Activated CD4-positive, CD25-positive, alpha-beta regulatory T cell treated with anti-CD3 and anti-CD28 coated beads, Interleukin-2, amount 50 U/mL, for 72 hours (primary cell): ENCODE results near the gene ZER1.

Source experiments
- DNase-seq: peaks from one replicate; pipeline ENCODE4 v3.0.0; 2021

The ZER1 gene

DNA sequence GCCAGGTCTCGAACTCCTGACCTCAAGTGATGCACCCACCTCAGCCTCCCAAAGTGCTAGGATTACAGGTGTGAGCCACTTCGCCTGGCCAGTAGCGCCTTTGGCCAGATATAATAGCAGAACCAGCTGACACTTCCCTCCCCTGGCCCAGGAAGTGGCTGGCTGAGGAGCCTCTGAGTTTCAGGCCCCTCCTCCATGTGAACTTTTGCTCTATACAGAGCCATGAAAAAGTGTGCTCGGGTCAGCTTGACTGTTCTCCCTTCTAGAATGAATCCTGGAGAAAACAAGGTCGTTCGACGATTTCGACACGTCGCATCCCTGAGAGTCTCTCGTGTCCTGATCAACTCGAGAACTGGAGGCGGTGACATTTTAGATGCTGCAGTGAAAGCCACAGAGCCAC, 39.2 kb downstream of the ZER1 start:
- no peak for DNase-seq

DNA sequence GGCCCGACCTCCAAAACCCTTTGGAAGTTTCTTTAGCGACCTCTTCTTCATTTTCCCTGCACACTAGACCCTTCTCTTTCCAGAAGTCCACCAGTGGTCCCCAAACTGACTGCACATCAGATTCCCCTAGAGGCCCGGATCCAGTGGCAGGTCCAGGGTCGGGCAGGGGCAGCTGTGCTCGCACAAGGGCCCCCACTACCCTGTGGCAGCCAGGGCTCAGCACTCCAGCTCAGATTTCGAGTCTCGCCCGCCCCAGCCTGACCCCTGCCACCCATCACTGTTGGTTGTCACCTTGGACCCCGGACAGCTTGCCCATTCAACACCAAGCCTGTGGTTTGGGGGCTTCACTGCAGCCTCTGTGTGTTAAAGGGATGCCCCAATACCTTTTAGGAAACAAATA, 40.0 kb downstream of the ZER1 start:
- no peak for DNase-seq

DNA sequence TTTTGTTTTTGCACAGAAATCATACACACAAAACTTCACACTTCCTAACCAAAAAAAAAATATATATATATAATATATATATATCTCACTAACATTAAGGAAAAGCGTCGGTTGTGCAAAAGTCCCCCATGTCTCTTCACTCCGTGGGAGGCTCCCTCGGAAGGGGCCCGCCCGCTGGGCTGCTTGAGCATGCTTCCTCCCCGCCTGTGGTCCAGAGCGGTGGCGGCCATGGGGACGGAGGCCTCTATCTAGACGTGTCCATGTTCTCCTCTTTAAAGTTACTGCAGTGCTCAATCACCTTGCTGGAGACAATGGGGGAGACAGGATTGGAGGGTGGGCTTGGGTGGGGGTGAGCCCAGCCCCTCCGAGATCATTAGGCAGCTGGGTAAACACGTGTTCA, 40.6 kb downstream of the ZER1 start:
- no peak for DNase-seq

DNA sequence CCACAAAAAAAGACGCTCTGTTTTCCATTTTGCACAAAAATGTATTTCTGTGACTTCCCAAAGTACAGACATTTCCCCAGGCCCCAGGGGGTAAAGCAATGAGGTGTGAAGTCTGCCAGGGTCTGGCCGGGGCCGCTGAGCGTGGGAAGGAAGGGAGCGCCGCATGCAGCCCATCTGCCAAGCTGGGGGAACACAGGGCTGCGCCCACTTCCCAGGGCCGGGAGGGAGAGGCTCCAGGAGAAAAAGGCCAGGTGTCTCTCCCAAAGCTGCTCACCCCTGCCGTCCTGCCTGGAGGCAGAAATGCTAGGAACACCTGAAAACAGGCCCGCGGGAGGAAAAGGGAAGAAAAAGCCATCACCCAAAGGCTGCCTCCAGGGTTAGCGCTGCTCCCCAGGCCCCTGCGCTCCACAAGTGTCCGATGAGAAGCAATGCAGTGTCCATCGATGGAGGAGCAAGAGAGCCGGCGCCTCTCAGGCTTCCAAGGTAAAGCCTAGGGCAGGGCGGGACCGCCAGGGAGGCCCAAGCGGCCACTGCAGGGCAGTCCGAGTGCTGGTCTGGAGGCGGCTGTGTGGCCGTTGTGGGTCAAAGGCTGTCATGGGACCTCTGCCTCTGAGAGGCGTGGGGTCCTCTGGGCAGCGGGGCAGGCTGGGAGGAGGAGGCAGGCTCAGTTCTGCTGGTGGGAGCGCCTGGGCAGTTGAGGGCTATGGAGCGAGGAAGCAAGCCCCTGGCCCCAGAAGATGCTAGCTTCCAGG, 41.8 kb downstream of the ZER1 start:
- DNase-seq = no peak

DNA sequence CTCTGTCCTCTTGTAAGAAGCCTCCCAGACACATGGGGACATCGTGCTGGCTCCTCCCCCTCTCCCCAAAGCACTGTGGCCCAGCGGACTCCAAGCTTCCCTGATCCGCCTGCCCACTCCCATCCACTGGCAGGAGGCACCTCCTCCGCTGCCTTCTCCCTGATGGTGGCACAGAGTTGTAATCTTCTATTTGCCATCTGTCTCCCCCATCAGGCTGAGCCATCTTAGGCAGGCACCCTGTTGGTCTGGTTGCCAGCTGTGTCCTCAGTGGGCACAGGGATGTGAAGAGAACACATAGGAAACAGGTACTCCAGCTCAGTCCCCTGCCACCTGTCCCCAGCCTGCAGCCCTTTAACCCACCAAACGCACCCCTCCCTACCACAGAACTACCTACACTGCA, 42.4 kb downstream of the ZER1 start:
- no peak for DNase-seq

DNA sequence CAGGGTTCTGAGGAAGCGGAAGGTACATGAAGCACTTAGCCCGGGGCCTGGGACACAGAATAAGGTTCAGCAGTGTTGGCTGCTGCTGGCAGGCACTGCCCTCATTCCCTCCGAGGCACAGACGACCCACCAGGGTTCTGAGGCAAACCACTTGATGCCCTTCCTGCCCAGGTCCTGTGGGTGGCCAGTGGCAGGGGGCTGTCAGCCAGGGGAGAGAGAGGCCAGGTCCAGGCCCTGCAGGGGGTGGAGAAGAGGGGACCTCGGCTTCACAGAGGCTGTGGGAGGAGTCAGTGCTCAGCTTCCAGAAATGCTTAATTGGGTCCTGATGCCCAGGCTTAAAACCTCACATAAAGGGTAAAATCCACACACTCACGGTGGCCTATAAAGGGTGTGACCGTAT, 43.4 kb downstream of the ZER1 start:
- no peak for DNase-seq

DNA sequence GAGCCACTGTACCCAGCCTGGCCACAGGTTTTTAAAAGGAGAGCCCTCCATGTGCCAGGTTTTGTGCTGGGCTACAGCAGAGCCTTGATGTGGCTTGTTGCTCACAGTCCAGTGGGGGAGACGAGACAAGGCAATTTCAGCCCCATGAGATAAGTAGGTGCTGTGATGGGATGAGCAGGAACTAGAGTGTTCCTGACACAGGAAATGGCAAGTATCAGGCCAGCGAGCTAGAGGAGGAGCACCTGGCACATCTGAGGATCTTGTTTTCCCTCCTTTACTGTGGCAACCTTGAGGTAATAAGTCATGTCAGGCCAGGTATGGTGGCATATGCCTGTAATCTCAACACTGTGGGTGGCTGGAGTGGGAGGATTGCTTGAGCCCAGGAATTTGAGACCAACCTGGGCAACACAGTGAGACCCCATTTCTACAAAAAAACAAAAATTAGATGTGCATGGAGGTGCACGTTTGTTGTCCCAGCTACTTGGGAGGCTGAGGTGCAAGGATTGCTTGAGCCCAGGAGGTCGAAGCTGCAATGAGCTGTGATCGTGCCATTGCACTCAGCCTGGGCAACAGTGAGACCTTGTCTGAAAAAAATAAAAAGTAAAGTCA, 44.0 kb downstream of the ZER1 start:
- DNase-seq = no peak

DNA sequence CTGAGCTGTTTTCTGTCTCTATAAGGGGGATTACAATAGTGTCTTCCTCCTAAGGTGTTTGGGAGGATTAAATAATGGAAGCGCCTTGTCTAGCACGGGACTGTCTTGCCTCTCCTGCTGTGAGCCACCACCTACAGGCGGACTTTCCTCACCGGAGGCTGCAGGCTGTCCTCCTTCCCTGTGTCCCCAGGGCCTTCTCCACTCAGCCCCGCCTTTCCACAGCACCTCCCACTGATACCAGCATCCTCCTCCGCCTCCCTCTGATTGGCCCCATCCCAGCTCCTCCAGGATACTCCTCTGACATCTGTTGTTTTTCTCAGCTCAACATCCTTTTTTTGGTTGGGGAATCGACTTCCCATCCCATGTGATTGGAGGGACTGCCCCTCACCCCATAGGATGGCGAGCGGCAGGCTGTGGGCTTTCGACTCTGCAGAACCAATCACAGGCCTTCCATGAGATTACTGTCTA, 46.9 kb downstream of the ZER1 start:
- DNase-seq = peak; percentile 52

DNA sequence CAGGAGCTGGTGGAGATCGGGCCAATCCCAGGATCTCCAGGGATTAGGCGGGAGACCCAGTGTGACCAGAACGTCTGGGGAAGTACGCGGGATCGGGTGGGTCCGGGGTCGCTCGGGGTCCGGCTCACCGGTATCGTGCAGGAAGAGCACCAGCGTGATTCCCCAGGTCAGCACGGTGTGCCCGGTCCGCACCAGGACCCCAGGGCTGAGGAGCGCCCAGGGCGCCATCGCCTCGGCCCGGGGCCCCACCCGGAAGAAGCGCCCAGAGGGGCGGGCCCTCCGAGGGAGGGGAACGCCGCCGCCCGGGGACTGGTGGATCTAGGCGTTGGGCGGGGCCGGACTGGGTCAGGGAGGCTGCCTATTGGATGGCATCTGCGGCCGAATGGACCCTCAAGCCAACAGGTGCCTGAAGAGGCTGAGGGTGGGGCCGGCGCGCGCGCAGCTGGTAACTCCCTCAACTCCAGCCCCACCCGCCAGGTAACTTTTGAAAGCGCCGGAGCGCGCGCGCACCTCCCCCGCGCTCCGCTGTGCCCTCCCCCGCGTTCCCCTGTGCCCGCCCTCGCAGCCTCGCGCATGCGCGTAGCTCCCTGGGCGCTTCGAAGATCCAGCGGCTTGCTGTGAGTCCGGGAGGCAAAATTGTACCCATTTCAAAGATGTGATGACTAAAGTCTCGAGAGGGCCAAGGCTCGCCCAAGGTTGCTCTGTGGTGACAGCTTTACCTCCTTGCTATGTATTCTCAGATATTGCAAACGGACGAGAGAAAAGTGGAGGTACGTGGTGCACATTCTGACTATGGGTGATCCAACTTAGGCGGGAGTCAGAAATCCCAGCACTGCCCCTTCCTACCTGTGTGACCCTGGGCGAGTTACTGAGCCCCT, 47.6 kb downstream of the ZER1 start, which contains the start of gene ZDHHC12:
ZDHHC12 (minus strand) TSS at position 262 of the 878 bp plus-strand sequence; CDS start at position 228, 34 bp downstream.
- peak; percentile 98 for DNase-seq

DNA sequence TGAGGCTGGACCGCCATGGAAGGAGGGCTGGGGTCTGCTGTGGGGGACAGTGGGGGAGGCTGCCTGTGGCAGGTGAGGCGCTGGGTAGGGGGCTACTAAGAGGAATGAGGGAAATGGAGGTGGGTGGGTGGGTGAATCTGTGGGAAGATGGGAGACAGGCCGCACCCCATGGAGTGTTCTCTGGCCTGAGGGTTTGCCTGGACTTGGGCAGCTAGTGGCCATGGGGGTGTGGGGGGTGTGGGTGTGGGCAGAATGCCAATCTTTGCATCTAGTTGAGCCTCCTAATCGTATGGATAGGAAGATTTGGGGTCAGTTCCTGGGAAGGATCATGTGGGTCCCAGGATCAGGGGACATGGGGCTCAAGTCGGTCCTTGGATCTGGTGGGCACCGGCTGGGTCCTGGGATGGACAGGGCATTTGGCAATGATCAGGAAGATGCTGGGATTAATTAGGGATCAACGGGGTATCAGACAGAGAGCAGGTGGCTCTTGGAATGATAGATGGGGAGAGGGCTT, 48.3 kb downstream of the ZER1 start:
- no peak for DNase-seq

DNA sequence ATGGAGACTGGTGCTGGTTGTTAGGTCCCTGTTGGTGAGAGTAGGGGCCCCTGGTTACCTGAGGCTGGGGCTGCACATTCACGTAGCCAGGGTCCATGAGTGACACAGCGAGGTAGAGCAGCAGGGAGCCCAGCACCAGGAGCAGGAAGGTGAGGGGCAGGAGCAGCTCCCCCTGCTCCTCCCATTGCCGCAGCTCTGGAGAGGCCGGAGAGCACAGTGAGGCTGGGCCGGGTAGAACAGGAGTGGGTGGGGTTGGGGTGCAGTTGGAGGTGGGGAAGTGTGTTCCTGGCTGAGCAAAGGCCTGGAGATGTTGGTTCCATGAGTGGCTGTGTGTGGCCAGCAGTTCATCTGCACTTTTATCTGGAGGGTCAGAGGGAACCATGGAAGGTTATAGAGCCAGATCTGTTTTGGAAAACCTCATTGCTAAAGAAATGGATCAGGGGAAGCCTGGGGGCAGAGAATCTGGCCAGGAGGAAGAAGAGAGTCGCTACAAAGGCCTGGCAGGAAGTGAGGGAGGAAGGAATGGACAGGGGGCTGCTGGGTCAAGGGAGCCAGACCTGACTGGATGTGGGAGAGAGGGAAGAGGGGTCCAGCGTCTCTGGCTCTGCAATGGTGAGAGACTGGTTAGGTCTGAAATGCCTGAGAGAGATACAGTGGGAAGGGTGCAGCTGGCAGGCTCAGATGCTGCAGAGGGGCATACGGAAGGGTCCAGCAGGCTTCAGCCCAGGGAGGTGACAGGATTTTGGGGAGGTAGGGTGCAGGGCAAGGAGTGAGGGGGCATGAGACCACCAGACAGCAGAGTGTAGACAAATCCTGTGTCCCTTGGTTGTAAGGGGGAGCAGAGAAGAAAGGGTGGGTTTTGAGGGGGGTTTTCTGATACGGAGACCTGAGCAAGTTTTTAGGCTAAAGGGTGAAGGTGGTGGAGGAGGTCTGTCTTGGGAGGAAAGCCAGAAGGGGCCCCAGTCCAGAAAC, 49.1 kb downstream of the ZER1 start:
- no peak for DNase-seq

DNA sequence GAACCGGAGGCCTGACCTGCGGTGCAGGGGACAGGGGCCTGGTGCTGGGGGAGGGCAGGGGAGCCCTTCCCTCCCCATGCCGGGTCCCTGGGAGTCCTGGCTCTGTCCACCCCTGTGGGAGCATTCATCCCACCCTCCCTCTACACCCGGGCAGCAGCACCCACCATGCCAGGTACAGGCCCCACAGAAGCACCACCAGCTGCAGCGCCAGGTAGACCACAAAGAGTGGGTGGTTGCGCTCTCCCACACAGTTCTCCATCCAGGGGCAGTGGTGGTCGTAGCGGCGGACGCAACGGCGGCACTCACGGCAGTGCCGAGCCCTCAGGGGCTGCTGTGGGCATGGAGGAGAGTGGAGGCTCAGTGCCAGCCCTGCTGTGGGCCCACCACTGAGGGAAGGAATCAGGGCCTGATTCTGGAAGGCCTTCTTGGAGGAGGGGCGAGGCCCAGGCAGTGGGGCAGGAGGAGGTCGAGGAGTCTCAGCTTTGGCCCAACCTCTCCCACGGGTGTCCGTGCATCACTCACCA, 50.2 kb downstream of the ZER1 start:
- DNase-seq = no peak

DNA sequence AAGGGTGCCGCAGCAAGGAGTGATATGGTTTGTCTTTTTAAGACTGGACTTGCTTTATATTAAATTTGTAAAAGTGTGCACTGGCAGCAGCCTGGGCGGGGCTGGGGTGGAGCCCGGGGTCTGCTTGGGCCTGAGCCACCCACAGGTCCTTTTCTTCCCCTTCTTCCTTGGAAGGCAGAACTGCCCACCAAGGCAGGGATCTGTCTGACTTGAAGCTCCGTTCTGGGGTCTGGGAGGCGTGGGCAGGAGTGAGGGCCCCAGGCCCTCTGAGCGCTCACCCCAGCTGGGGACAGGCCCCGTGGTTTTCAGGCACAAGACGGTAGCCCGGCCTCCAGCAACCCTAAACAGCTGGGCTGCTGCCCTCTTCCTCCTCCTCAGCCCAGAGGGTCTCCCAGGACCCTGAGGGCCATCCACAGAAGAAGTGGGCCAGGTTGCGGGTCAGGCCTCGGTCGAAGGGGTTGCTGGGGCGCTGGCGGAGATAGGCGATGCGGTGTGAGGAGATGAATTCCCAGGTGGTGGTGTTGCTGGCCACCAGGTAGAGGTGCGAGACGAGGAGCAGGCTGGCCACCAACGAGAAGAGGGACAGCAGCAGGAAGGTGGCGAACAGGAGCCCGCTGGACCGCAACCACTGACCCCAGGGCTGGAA, 50.8 kb downstream of the ZER1 start:
- DNase-seq = no peak

DNA sequence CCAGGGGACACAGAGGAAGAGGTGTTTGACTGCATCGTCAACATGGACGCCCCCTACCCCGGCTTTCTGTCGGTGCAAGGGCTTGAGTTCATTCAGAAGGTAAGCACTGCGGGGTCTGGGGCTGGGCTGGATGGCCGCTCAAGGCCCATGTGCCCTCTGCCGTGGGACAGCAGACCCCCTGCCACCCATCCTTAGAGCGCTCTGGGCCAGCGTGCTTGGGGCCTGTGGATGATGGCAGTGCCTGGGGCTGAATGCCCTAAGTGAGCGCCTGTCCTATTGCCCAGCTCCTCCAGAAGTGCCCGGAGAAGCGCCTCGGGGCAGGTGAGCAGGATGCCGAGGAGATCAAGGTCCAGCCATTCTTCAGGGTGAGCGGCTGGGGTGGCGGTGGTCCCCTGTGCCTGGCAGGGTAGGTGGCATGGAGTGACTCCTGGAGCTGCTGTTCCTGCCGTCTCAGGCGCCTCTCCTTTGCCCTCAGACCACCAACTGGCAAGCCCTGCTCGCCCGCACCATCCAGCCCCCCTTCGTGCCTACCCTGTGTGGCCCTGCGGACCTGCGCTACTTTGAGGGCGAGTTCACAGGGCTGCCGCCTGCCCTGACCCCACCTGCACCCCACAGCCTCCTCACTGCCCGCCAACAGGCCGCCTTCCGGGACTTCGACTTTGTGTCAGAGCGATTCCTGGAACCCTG, 51.7 kb downstream of the ZER1 start:
- DNase-seq = no peak

DNA sequence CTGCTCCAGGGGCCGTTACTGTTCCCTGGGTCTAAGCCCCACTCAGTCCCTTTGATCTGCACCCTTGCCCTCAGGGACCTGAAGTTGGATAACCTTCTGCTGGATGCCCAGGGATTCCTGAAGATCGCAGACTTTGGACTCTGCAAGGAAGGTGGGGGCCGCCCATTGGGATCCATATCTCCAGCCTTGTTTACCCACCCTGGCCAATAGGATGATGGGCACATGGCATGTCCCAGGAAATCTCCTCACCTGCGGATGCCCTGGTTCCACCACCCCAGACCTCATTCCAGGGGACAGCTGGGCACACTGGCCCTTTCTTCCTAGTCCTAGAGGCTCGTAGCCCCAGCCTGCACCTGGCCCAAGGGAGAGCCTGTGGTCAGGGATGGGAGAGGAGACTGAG, 53.3 kb downstream of the ZER1 start:
- DNase-seq = no peak

DNA sequence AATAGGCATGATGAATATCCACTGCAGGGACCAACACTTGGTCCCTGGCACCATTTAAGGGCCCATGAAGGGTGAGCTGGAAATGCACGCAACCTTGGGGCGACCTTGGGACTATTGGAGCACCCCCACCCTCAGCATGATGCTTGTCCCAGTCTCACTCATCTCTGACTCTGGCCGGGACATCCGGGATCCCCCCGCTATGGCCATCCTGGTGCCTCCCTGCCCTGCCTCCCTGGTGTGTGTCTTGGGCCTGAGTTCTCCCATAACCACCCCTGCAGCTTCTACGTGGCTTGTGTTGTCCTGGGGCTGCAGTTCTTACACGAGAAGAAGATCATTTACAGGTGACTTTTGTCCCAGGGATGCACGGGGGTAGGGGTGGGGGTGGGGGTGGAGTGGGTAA, 53.7 kb downstream of the ZER1 start:
- no peak for DNase-seq

DNA sequence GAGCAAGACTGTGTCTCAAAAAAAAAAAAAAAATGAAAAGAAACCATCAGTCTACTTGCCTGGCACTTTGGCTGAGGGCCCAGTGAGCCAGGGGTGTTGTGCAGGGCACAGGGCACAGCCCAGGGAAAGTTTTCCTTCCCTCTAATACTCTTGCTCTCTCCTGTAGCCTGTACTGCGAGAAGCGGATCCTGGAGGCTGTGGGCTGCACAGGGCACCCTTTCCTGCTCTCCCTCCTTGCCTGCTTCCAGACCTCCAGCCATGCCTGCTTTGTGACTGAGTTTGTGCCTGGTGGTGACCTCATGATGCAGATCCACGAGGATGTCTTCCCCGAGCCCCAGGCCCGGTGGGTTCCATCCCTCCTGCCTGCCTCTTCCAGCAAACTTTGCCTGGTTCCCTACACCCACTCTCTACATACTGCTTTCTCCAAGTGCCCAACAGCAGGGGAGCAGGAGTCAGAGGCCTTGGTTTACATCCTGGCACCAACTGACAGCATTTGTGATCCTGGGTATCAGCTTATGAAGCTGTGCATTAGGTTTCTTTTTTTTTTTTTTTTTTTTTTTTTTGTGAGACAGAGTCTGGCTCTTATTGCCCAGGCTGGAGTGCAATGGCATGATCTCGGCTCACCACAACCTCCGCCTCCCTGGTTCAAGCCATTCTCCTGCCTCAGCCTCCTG, 55.0 kb downstream of the ZER1 start:
- DNase-seq = no peak

DNA sequence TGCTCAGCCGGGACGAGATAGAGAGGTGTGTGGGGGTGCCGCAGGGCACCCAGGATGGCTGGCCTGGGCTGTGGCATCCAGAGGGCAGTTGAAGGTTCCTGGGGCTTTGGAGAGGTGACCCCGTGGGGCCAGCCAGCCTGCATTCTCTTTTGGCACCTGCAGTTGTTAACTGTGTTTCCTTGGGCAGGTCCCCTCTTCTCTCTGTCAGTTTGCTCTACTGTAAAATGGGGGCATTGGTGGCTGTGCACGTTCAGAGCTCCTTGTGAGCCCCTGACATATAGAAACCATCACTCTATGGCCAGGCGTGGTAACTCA, 56.3 kb downstream of the ZER1 start:
- no peak for DNase-seq

DNA sequence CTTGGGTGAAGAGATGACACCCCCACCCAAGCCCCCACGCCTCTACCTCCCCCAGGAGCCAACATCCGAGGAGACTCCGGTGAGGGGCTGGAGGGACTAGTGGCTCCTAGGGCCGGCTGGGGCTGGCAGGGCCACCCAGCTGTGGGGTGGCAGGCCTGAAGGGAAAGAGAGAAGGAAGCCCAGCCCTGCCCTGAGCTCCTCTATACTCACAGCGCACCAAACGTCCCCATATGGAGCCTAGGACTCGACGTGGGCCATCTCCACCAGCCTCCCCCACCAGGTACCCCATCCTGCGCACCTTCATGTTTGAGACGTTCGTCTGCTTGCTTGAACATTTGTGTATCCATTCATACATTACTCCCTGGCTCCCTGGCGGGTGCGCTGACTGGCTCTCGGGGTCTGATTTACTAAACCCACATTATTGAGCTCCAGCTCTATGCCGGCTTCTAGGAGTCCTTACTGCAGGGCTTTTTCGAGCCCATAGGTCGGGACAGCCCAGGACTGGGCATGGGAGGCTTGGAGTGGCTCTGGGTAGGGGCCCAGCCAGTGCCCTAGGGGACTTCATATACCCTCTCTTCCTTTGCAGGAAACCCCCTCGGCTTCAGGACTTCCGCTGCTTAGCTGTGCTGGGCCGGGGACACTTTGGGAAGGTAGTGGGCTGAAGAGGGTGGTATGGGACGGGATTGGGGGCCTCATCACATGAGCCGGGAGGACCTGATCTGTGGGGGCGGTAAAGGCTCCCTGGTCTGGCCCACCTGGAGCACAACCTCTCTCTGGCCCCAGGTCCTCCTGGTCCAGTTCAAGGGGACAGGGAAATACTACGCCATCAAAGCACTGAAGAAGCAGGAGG, 56.9 kb downstream of the ZER1 start:
- DNase-seq = no peak
